Activated naive CD4-positive, alpha-beta T cell treated with anti-CD3 and anti-CD28 coated beads, Interleukin-2, amount 10 ng/mL, durations not matched to agents 7 days and 5 days (primary cell): ENCODE measurements around the gene PCDHGC3.
"Not testable (repeated sequence)": the region's sequence is repeated elsewhere in the genome, so short reads cannot be mapped to it uniquely, and the experiment has no call there.

ENCODE experiments used
- CTCF ChIA-PET: fragments of 350-600 bp; sonication (Branson Sonifier 250); formaldehyde crosslinking; loops from one replicate; lab custom pipeline; 2021; ENCODE audit warnings: antibody characterized with exemption; lab: Charles Lee
- DNase-seq: peaks from one replicate; pipeline ENCODE4 v3.0.0-alpha.2; 2020
- H3K27ac Mint-ChIP-seq: one replicate; pipeline ENCODE4 v1.8.0; 2021; ENCODE audit warnings: mild to moderate bottlenecking, moderate library complexity, mixed read lengths
- H3K27me3 Mint-ChIP-seq: one replicate; pipeline ENCODE4 v1.8.0; 2021; ENCODE audit warnings: mild to moderate bottlenecking, mixed read lengths
- H3K36me3 Mint-ChIP-seq: one replicate; pipeline ENCODE4 v1.8.0; 2021; ENCODE audit warnings: mixed read lengths
- H3K4me1 Mint-ChIP-seq: one replicate; pipeline ENCODE4 v1.8.0; 2021; ENCODE audit warnings: mixed read lengths
- H3K4me3 Mint-ChIP-seq: one replicate; pipeline ENCODE4 v1.8.0; 2021; ENCODE audit warnings: mild to moderate bottlenecking, moderate library complexity, mixed read lengths
- H3K9me3 Mint-ChIP-seq: one replicate; pipeline ENCODE4 v1.8.0; 2021; ENCODE audit warnings: mixed read lengths

Gene PCDHGC3

DNA sequence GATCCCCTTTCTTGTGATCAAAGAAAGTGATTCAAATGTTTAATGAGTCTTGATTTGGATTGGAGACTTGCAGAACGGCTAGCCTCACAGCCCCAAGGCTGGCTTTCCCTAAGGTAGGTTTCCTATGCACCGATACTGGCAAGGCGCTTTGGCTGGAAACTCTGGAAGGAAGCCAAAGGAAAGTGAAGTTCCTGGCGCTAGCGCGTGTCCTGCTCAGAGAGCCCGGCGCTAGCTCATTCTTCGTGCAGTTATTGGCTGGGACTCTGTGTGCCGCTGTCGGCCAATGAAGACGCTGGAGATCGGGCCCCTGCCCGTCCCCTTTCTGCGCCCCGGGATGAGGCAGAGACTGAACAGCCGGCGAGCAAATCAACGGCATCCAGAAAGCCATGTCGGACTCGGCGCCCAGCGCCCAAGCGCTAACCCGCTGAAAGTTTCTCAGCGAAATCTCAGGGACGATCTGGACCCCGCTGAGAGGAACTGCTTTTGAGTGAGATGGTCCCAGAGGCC, at the start of gene PCDHGC3:
Gene PCDHGC3, plus strand, starts transcription at position 342 of the 507 bp plus-strand sequence. Its CDS starts 151 bp downstream, at position 493.
- CTCF ChIA-PET, result interaction anchor here (1.4 to 1.9 kb wide), 5 partner anchors 37 to 106 kb away, joined by 3 to 10 read pairs (median 3); partner anchors contain the start of genes PCDHGA11 and PCDHGB3
- H3K4me3 Mint-ChIP-seq, result peak within 1 kb of the TSS; percentile 73
- H3K9me3 Mint-ChIP-seq, result no peaks in the 10 kb centered on the region
- H3K27me3 Mint-ChIP-seq, result peaks cover 63% of the 10 kb centered on the region
- DNase-seq, result peak; percentile 53
- H3K27ac Mint-ChIP-seq, result no peak within 1 kb of the TSS
- peaks cover 21% of the 10 kb centered on the region for H3K4me1 Mint-ChIP-seq
- H3K36me3 Mint-ChIP-seq, result no peaks in the 10 kb centered on the region

DNA sequence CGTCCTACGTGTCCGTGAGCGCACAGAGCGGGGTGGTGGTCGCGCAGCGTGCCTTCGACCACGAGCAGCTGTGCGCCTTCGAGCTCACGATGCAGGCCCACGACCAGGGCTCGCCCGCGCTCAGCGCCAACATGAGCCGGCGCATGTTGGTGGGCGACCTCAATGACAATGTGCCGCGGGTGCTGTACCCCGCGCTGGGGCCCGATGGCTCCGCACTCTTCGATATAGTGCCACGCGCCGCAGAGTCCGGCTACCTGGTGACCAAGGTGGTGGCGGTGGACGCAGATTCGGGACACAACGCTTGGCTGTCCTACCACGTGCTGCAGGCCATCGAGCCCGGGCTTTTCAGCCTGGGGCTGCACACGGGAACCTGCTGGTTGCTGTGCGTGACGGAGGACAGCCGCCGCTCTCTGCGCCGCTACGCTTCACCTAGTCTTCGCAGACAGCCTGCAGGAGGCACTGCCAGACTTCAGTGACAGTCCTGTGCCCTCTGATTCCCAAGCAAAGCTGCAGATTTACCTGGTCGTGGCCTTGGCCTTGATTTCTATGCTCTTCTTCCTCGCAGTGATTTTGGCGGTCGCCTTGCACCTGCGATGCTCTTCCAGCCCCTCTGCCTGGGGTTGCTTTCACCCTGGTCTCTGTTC, 47.9 kb upstream of the PCDHGC3 start:
- no peak overlapping the region for H3K27ac Mint-ChIP-seq
- CTCF ChIA-PET, result interaction anchor here (1.0 to 3.4 kb wide), 3 partner anchors 10 to 130 kb away, joined by 3 to 24 read pairs (median 3); partner anchors contain the start of gene PCDHGA10
- H3K36me3 Mint-ChIP-seq, result peaks cover 9% of the 10 kb centered on the region
- peaks cover 61% of the 10 kb centered on the region for H3K27me3 Mint-ChIP-seq
- peaks cover 16% of the 10 kb centered on the region for H3K9me3 Mint-ChIP-seq
- H3K4me3 Mint-ChIP-seq, result no peak overlapping the region
- DNase-seq, result no peak
- peaks cover 12% of the 10 kb centered on the region for H3K4me1 Mint-ChIP-seq

DNA sequence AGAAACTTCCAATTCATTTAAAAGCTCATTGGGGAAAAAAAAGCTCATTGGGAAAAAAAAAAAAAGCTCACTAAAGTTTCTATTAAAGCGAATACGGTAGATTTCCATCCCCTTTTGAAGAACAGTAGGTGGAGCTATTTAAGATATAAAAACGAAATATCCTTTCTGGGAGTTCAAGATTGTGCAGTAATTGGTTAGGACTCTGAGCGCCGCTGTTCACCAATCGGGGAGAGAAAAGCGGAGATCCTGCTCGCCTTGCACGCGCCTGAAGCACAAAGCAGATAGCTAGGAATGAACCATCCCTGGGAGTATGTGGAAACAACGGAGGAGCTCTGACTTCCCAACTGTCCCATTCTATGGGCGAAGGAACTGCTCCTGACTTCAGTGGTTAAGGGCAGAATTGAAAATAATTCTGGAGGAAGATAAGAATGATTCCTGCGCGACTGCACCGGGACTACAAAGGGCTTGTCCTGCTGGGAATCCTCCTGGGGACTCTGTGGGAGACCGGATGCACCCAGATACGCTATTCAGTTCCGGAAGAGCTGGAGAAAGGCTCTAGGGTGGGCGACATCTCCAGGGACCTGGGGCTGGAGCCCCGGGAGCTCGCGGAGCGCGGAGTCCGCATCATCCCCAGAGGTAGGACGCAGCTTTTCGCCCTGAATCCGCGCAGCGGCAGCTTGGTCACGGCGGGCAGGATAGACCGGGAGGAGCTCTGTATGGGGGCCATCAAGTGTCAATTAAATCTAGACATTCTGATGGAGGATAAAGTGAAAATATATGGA, 45.2 kb upstream of the PCDHGC3 start, which contains the start of gene PCDHGA12:
Gene PCDHGA12, plus strand, starts transcription at position 176 of the 782 bp plus-strand sequence. Its CDS starts 253 bp downstream, at position 429.
- Mint-ChIP-seq H3K27me3 (peaks cover 59% of the 10 kb centered on the region), H3K36me3 (peaks cover 9% of the 10 kb centered on the region), H3K4me3 (peak within 1 kb of the TSS; percentile 67), H3K9me3 (peaks cover 16% of the 10 kb centered on the region), H3K27ac (peak within 1 kb of the TSS; percentile 82), H3K4me1 (peaks cover 12% of the 10 kb centered on the region)
- CTCF ChIA-PET, result interaction anchor here (0.7 to 3.8 kb wide), 29 partner anchors 9 to 234 kb away, joined by 3 to 43 read pairs (median 4); partner anchors contain the start of genes PCDHGA1, PCDHGA11, PCDHGB3 and PCDHGB4
- peak; percentile 36 for DNase-seq

DNA sequence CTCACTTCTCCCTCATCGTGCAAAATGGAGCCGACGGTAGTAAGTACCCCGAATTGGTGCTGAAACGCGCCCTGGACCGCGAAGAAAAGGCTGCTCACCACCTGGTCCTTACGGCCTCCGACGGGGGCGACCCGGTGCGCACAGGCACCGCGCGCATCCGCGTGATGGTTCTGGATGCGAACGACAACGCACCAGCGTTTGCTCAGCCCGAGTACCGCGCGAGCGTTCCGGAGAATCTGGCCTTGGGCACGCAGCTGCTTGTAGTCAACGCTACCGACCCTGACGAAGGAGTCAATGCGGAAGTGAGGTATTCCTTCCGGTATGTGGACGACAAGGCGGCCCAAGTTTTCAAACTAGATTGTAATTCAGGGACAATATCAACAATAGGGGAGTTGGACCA, 44.5 kb upstream of the PCDHGC3 start:
- no peak for DNase-seq
- peak overlapping the region; percentile 1 for H3K4me3 Mint-ChIP-seq

DNA sequence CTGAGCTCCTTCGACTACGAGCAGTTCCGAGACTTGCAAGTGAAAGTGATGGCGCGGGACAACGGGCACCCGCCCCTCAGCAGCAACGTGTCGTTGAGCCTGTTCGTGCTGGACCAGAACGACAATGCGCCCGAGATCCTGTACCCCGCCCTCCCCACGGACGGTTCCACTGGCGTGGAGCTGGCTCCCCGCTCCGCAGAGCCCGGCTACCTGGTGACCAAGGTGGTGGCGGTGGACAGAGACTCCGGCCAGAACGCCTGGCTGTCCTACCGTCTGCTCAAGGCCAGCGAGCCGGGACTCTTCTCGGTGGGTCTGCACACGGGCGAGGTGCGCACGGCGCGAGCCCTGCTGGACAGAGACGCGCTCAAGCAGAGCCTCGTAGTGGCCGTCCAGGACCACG, 43.5 kb upstream of the PCDHGC3 start:
- H3K27me3 Mint-ChIP-seq, result peaks cover 46% of the 10 kb centered on the region
- DNase-seq, H3K36me3 Mint-ChIP-seq: not testable (repeated sequence)
- H3K27ac Mint-ChIP-seq, result peak overlapping the region; percentile 42
- CTCF ChIA-PET, result interaction anchor here (1.0 to 3.8 kb wide), 2 partner anchors 11 to 79 kb away, joined by 3 to 43 read pairs; no protein-coding TSS in a partner anchor
- H3K4me1 Mint-ChIP-seq, result peaks cover 12% of the 10 kb centered on the region
- H3K4me3 Mint-ChIP-seq, result peak overlapping the region; percentile 1
- peaks cover 16% of the 10 kb centered on the region for H3K9me3 Mint-ChIP-seq

More for the DNA sequence above, 44.5 kb upstream of the PCDHGC3 start:
- CTCF ChIA-PET, result interaction anchor here (0.8 to 3.8 kb wide), 12 partner anchors 10 to 133 kb away, joined by 3 to 43 read pairs (median 8); partner anchors contain the start of genes PCDHGA11, PCDHGB7 and PCDHGC5
- Mint-ChIP-seq H3K36me3 (peaks cover 9% of the 10 kb centered on the region), H3K27me3 (peaks cover 52% of the 10 kb centered on the region), H3K27ac (peak overlapping the region; percentile 63), H3K4me1 (peaks cover 12% of the 10 kb centered on the region), H3K9me3 (peaks cover 16% of the 10 kb centered on the region)

DNA sequence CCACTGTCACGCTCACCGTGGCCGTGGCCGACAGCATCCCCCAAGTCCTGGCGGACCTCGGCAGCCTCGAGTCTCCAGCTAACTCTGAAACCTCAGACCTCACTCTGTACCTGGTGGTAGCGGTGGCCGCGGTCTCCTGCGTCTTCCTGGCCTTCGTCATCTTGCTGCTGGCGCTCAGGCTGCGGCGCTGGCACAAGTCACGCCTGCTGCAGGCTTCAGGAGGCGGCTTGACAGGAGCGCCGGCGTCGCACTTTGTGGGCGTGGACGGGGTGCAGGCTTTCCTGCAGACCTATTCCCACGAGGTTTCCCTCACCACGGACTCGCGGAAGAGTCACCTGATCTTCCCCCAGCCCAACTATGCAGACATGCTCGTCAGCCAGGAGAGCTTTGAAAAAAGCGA, 43.0 kb upstream of the PCDHGC3 start:
- not testable (repeated sequence) for DNase-seq, H3K27ac Mint-ChIP-seq, H3K36me3 Mint-ChIP-seq, H3K4me3 Mint-ChIP-seq
- CTCF ChIA-PET, result interaction anchor here (3.8 kb wide), 1 partner anchor 78 kb away, joined by 43 read pairs; no protein-coding TSS in a partner anchor
- Mint-ChIP-seq H3K27me3 (peaks cover 42% of the 10 kb centered on the region), H3K4me1 (peaks cover 12% of the 10 kb centered on the region), H3K9me3 (peaks cover 16% of the 10 kb centered on the region)

DNA sequence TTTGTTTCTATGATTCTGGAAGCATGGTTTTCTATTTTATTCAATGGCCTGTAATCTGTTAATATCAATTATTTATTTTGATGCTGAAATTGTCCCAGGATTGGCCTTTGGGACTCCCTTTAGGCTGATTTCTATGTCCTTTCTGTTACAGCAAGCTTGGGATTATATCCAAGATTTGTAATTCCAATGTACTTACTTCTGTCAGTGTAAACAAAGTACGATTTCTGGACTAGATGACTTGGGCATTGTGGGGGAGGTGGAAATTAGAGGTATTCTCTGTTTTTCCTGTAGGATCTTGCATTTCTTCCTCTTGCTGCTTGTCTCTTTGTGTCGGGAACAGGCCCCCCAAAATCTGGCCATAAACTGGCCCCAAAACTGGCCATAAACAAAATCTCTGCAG, 41.8 kb upstream of the PCDHGC3 start:
- Mint-ChIP-seq H3K27me3 (peaks cover 32% of the 10 kb centered on the region), H3K9me3 (peaks cover 12% of the 10 kb centered on the region), H3K27ac (no peak overlapping the region), H3K4me3 (no peak overlapping the region), H3K4me1 (peaks cover 12% of the 10 kb centered on the region), H3K36me3 (peaks cover 9% of the 10 kb centered on the region)
- CTCF ChIA-PET, result no interaction called here
- no peak for DNase-seq

DNA sequence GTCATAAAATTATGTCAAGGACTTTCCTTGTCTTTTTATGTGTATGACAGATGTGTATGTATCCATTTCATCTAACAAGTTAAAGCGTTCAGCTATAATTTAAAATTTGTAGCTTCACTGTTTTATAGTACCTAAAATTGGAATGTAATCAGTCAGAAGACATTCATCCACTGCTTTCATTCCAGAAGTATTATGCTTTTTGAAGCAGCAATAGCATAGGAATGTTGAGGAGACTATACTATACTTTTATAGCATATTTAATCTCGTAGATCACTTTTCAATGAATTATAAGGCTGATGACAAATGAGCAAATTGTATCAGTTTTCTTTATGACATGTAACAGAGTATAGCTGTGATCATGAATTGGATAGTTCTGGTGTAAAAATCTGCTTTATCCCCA, 38.5 kb upstream of the PCDHGC3 start:
- H3K27me3 Mint-ChIP-seq, result peaks cover 11% of the 10 kb centered on the region
- no peaks in the 10 kb centered on the region for H3K4me1 Mint-ChIP-seq
- H3K4me3 Mint-ChIP-seq, result no peak overlapping the region
- H3K27ac Mint-ChIP-seq, result no peak overlapping the region
- DNase-seq, result no peak
- peaks cover under 1% of the 10 kb centered on the region for H3K36me3 Mint-ChIP-seq
- peaks cover 6% of the 10 kb centered on the region for H3K9me3 Mint-ChIP-seq
- CTCF ChIA-PET, result interaction anchor here (1.0 kb wide), 1 partner anchor 9 kb away, joined by 3 read pairs; no protein-coding TSS in a partner anchor

DNA sequence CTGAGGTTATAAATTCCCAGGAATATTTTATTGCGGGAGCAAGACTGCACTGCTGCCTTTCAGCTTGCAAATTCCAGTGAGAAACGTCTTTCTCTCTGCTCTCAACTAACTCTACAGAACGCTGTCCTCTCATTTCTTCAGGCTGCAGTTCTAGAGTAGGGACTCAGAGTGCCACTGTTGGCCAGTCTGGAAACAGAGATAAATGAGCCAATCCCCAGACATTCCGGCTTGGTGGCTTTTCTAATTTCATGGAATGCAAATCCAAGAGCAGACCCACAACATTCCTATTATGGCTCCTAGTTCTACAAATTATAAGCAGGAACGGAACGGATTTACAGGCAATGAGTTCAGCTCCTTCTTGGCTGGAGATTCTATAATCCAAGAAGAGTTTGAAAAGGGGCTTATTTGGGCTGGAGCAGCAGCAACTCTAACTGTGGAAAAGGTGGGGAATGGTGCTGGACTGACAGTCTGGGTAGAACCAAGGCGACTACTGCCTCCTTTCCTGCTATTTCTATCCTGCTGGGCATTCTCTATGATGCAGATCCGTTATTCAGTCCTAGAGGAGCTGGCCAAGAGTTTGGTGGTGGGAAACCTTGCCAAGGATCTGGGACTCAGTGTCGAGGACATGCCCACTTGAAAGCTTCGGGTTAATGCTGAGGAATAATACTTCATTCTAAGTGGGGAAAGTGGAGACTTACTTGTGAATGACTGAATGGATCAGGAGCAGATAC, 36.2 kb upstream of the PCDHGC3 start:
- peaks cover 7% of the 10 kb centered on the region for H3K9me3 Mint-ChIP-seq
- H3K27me3 Mint-ChIP-seq, result no peaks in the 10 kb centered on the region
- H3K4me1 Mint-ChIP-seq, result no peaks in the 10 kb centered on the region
- DNase-seq, result no peak
- CTCF ChIA-PET, result interaction anchor here (0.7 kb wide), 1 partner anchor 131 kb away, joined by 3 read pairs; no protein-coding TSS in a partner anchor
- no peak overlapping the region for H3K27ac Mint-ChIP-seq
- H3K4me3 Mint-ChIP-seq, result no peak overlapping the region
- no peaks in the 10 kb centered on the region for H3K36me3 Mint-ChIP-seq

DNA sequence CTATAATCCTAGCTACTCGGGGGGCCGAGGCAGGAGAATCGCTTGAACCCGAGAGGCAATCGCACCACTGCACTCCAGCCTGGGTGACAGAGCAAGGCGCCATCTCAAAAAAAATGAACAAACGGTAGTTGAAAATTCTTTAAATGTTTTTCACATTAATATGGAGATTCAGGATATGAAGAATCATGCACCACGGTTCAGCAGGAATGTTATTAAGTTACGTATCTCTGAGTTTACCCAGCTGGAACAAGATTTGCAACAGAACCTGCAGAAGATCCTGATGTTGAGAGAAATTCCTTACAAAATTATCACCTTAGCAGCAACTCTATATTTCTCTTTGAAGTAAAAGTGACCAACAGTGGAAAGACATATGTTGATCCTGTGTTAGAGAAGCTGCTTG, 35.4 kb upstream of the PCDHGC3 start:
- Mint-ChIP-seq H3K27ac (no peak overlapping the region), H3K4me1 (no peaks in the 10 kb centered on the region), H3K9me3 (peaks cover 7% of the 10 kb centered on the region)

DNA sequence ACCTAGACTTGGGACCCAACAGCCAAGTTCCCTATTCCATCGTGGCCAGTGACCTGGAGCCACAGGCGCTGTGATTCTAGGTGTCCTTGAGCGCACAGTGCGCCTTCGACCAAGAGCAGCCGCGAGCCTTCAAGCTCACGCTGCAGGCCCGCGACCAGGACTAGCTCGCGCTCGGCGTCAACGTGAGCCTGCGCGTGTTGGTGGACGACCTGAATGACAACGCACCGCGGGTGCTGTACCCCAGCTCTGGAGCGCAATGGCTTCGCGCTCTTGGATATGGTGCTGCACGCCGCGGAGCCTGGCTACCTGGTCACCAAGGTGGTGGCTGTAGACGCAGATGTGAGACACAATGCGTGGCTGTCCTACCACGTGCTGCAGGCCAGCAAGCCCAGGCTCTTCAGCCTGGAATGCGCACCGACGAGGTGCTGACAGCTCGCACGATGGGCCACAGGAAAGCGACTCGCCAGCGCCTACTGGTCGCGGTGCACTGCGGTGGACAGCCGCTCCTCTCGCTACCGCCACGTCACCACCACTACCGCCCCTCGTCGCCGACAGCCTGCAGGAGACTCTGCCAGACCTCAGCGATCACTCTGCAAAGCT, 34.1 kb upstream of the PCDHGC3 start:
- no peak overlapping the region for H3K27ac Mint-ChIP-seq
- H3K36me3 Mint-ChIP-seq, result no peaks in the 10 kb centered on the region
- no peaks in the 10 kb centered on the region for H3K4me1 Mint-ChIP-seq
- no peaks in the 10 kb centered on the region for H3K27me3 Mint-ChIP-seq
- CTCF ChIA-PET, result no interaction called here
- H3K9me3 Mint-ChIP-seq, result peaks cover 7% of the 10 kb centered on the region
- DNase-seq, result no peak
- H3K4me3 Mint-ChIP-seq, result no peak overlapping the region

More for the DNA sequence above, 35.4 kb upstream of the PCDHGC3 start:
- Mint-ChIP-seq H3K36me3 (no peaks in the 10 kb centered on the region), H3K4me3 (no peak overlapping the region), H3K27me3 (no peaks in the 10 kb centered on the region)
- no peak for DNase-seq
- CTCF ChIA-PET, result no interaction called here

DNA sequence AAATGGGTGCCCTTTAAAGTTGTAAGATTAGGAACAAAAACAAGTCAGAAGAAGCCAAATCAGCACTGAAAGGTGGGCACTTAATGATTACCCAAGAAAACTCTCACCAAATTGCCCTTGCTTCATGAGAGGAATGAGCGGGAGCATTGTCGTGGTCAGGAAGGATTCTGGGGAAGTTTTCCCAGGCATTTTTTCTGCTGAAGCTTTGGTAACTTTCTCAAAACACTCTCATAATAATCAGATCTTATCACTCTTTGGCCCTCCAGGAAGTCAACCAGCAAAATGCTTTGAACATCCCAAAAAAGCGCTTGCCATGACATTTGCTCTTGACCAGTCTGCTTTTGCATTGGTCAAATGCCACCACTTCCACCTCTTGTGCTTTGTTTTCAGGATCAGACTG, 10.4 kb upstream of the PCDHGC3 start:
- DNase-seq, result no peak
- CTCF ChIA-PET, result interaction anchor here (1.1 kb wide), 1 partner anchor 35 kb away, joined by 7 read pairs; the partner anchor contains the start of gene PCDHGA12
- no peaks in the 10 kb centered on the region for H3K27me3 Mint-ChIP-seq
- H3K27ac Mint-ChIP-seq, result no peak overlapping the region
- no peaks in the 10 kb centered on the region for H3K4me1 Mint-ChIP-seq
- no peak overlapping the region for H3K4me3 Mint-ChIP-seq
- peaks cover 2% of the 10 kb centered on the region for H3K9me3 Mint-ChIP-seq
- H3K36me3 Mint-ChIP-seq, result no peaks in the 10 kb centered on the region
